ENCODE data around the gene RAVER1. TPM values are rescaled to one million over a fixed set of nuclear protein-coding genes. Genes with fewer than 3 reads are reported as not detected.

RAVER1 gene
- total and polyA plus RNA-seq, 9 of the 15 experiments (the other 6 are each of a cell fraction or from before 2014, with no cell fraction given) = 0.06 to 113 (median 7.0) TPM

DNA sequence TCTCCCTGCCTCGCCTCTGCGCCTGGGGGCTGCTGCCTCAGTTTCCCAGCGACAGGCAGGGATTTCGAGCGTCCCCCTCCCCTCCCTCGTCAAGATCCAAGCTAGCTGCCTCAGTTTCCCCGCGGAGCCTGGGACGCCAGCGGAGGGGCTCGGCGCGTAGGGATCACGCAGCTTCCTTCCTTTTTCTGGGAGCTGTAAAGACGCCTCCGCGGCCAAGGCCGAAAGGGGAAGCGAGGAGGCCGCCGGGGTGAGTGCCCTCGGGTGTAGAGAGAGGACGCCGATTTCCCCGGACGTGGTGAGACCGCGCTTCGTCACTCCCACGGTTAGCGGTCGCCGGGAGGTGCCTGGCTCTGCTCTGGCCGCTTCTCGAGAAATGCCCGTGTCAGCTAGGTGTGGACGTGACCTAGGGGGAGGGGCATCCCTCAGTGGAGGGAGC is 63.1 kb downstream of the RAVER1 start (continued):
- TF ChIP-seq, protein P1, sequence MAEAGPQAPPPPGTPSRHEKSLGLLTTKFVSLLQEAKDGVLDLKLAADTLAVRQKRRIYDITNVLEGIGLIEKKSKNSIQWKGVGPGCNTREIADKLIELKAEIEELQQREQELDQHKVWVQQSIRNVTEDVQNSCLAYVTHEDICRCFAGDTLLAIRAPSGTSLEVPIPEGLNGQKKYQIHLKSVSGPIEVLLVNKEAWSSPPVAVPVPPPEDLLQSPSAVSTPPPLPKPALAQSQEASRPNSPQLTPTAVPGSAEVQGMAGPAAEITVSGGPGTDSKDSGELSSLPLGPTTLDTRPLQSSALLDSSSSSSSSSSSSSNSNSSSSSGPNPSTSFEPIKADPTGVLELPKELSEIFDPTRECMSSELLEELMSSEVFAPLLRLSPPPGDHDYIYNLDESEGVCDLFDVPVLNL (CRISPR knock-in tag; IDR thresholded peaks at IDR 0.05; ENCODE audit: low read depth) = no peak
- TF ChIP-seq, protein P2, sequence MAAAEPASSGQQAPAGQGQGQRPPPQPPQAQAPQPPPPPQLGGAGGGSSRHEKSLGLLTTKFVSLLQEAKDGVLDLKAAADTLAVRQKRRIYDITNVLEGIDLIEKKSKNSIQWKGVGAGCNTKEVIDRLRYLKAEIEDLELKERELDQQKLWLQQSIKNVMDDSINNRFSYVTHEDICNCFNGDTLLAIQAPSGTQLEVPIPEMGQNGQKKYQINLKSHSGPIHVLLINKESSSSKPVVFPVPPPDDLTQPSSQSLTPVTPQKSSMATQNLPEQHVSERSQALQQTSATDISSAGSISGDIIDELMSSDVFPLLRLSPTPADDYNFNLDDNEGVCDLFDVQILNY (CRISPR knock-in tag; IDR thresholded peaks at IDR 0.05) = no peak
- TF ChIP-seq, protein P3, sequence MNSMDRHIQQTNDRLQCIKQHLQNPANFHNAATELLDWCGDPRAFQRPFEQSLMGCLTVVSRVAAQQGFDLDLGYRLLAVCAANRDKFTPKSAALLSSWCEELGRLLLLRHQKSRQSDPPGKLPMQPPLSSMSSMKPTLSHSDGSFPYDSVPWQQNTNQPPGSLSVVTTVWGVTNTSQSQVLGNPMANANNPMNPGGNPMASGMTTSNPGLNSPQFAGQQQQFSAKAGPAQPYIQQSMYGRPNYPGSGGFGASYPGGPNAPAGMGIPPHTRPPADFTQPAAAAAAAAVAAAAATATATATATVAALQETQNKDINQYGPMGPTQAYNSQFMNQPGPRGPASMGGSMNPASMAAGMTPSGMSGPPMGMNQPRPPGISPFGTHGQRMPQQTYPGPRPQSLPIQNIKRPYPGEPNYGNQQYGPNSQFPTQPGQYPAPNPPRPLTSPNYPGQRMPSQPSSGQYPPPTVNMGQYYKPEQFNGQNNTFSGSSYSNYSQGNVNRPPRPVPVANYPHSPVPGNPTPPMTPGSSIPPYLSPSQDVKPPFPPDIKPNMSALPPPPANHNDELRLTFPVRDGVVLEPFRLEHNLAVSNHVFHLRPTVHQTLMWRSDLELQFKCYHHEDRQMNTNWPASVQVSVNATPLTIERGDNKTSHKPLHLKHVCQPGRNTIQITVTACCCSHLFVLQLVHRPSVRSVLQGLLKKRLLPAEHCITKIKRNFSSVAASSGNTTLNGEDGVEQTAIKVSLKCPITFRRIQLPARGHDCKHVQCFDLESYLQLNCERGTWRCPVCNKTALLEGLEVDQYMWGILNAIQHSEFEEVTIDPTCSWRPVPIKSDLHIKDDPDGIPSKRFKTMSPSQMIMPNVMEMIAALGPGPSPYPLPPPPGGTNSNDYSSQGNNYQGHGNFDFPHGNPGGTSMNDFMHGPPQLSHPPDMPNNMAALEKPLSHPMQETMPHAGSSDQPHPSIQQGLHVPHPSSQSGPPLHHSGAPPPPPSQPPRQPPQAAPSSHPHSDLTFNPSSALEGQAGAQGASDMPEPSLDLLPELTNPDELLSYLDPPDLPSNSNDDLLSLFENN (IDR thresholded peaks at IDR 0.05; ENCODE audit: low read depth in 2 of 2, low read length in 2 of 2) = peak in 1 of 2 experiments; percentile 31; a peak in 1 of 4 replicates
- TF ChIP-seq TBL1XR1 (IDR thresholded peaks at IDR 0.05; ENCODE audit: low read length in 2 of 2) (no peak), CREM (IDR thresholded peaks at IDR 0.05; ENCODE audit: low read depth) (peak; percentile 66), PHF8 (IDR thresholded peaks at IDR 0.05; ENCODE audit: borderline replicate concordance, low read length) (peak; percentile 18; the same call in 1 of the 2 replicates), LCOR (CRISPR knock-in tag; IDR thresholded peaks at IDR 0.05) (no peak), SLC30A9 (CRISPR knock-in tag; IDR thresholded peaks at IDR 0.05) (no peak), ZNF717 (CRISPR knock-in tag; IDR thresholded peaks at IDR 0.05) (no peak), POU5F1 (IDR thresholded peaks at IDR 0.05; ENCODE audit: borderline replicate concordance, low read depth, low read length, partially characterized antibody) (no peak), BHLHE40 (IDR thresholded peaks at IDR 0.05; ENCODE audit: low read length) (0 out of 2 replicates have a peak, but pooled peaks have one; percentile 26)
- TF ChIP-seq, protein P4, sequence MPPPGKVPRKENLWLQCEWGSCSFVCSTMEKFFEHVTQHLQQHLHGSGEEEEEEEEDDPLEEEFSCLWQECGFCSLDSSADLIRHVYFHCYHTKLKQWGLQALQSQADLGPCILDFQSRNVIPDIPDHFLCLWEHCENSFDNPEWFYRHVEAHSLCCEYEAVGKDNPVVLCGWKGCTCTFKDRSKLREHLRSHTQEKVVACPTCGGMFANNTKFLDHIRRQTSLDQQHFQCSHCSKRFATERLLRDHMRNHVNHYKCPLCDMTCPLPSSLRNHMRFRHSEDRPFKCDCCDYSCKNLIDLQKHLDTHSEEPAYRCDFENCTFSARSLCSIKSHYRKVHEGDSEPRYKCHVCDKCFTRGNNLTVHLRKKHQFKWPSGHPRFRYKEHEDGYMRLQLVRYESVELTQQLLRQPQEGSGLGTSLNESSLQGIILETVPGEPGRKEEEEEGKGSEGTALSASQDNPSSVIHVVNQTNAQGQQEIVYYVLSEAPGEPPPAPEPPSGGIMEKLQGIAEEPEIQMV (tag; conservative IDR thresholded peaks at IDR 0.05; ENCODE audit: low read depth) = no peak
- TF ChIP-seq, protein P5, sequence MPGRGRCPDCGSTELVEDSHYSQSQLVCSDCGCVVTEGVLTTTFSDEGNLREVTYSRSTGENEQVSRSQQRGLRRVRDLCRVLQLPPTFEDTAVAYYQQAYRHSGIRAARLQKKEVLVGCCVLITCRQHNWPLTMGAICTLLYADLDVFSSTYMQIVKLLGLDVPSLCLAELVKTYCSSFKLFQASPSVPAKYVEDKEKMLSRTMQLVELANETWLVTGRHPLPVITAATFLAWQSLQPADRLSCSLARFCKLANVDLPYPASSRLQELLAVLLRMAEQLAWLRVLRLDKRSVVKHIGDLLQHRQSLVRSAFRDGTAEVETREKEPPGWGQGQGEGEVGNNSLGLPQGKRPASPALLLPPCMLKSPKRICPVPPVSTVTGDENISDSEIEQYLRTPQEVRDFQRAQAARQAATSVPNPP (IDR thresholded peaks at IDR 0.05; ENCODE audit: borderline replicate concordance, insufficient read depth, insufficient read length) = no peak
- TF ChIP-seq, protein P6, sequence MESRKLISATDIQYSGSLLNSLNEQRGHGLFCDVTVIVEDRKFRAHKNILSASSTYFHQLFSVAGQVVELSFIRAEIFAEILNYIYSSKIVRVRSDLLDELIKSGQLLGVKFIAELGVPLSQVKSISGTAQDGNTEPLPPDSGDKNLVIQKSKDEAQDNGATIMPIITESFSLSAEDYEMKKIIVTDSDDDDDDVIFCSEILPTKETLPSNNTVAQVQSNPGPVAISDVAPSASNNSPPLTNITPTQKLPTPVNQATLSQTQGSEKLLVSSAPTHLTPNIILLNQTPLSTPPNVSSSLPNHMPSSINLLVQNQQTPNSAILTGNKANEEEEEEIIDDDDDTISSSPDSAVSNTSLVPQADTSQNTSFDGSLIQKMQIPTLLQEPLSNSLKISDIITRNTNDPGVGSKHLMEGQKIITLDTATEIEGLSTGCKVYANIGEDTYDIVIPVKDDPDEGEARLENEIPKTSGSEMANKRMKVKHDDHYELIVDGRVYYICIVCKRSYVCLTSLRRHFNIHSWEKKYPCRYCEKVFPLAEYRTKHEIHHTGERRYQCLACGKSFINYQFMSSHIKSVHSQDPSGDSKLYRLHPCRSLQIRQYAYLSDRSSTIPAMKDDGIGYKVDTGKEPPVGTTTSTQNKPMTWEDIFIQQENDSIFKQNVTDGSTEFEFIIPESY (CRISPR knock-in tag; IDR thresholded peaks at IDR 0.05) = peak; percentile 39; the same call in 1 of the 2 replicates
- TF ChIP-seq, protein P7, sequence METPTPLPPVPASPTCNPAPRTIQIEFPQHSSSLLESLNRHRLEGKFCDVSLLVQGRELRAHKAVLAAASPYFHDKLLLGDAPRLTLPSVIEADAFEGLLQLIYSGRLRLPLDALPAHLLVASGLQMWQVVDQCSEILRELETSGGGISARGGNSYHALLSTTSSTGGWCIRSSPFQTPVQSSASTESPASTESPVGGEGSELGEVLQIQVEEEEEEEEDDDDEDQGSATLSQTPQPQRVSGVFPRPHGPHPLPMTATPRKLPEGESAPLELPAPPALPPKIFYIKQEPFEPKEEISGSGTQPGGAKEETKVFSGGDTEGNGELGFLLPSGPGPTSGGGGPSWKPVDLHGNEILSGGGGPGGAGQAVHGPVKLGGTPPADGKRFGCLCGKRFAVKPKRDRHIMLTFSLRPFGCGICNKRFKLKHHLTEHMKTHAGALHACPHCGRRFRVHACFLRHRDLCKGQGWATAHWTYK (CRISPR knock-in tag; IDR thresholded peaks at IDR 0.05) = no peak

Data from K562 (cell line).